Left lung (tissue), 10 donors: Measurements from ENCODE around the gene MIGA1. TPM values are rescaled to one million over a fixed set of nuclear protein-coding genes. Genes with fewer than 3 reads are reported as not detected.
"Not testable (repeated sequence)": the region's sequence is repeated elsewhere in the genome, so short reads cannot be mapped to it uniquely, and the experiment has no call there.

Source experiments
- ATAC-seq: fragments of 200-7000 bp; cut with Tn5 transposase; one replicate; pipeline ENCODE4 v1.9.1; 2020; ENCODE audit warnings: moderate library complexity
- DNase-seq, 4 donors: peaks; one replicate each; pipeline ENCODE4 v3.0.0-alpha.2; 2013 to 2020
- H3K27ac ChIP-seq, 2 donors: fragments of 200-600 bp; sonication (generic) in 1 of 2; one replicate each; pipeline versions ENCODE4 v1.5.0 to v1.8.0; 2020 to 2021
- H3K27me3 ChIP-seq, 2 donors: fragments of 200-600 bp; sonication (generic) in 1 of 2; one replicate each; pipeline versions ENCODE4 v1.5.0 to v1.8.0; 2020 to 2021
- H3K36me3 ChIP-seq, 2 donors: fragments of 200-600 bp; sonication (generic) in 1 of 2; one replicate each; pipeline versions ENCODE4 v1.5.0 to v1.8.0; 2020 to 2021
- H3K4me1 ChIP-seq, 2 donors: fragments of 200-600 bp; one replicate each; pipeline ENCODE4 v1.8.0; 2021
- H3K4me3 ChIP-seq, 2 donors: fragments of 200-600 bp; sonication (generic) in 1 of 2; one replicate each; pipeline versions ENCODE4 v1.5.0 to v1.8.0; 2020 to 2021; ENCODE audit warnings: mild to moderate bottlenecking in 1 of 2
- H3K9me3 ChIP-seq, 2 donors: fragments of 200-600 bp; sonication (generic) in 1 of 2; one replicate each; pipeline versions ENCODE4 v1.5.0 to v1.8.0; 2020 to 2021
- intact Hi-C, 2 donors: fragments of 100-400 bp; cut with DNase I; formaldehyde crosslinking; loops; one replicate each; pipeline versions ENCODE4 v1.11.2 to v1.14.2; 2022
- polyA plus RNA-seq, 6 donors: library from polyadenylated mRNA; unstranded; fragments of 120-200 nt; gene quantifications; one replicate each; pipeline ENCODE4 v1.2.1, GENCODE V29; 2013; ENCODE audit not compliant: insufficient read length in 6 of 6
- total RNA-seq, 2 donors: library from RNA; stranded (reverse); fragmentation: NEBNext Ultra II Directional; extraction: Animal tissue kit (Norgen Biotek cat#: 25700); gene quantifications; one replicate each; pipeline ENCODE4 v1.2.1, GENCODE V29; 2021
- TF ChIP-seq, protein P1 (sequence below), 2 donors: fragments of 200-600 bp; sonication (generic) in 1 of 2; IDR thresholded peaks; one replicate each; pipeline versions ENCODE4 v1.5.0 to v1.8.0; 2021; ENCODE audit warnings: antibody characterized with exemption in 2 of 2
- donor health status: DM: no; HTN: yes; CAD: no.
- donor health status: DM: no; HTN: no; CAD: no.

MIGA1 gene
- total and polyA plus RNA-seq, 8 donors = 15.5 to 20.5 (median 18.6) TPM

DNA sequence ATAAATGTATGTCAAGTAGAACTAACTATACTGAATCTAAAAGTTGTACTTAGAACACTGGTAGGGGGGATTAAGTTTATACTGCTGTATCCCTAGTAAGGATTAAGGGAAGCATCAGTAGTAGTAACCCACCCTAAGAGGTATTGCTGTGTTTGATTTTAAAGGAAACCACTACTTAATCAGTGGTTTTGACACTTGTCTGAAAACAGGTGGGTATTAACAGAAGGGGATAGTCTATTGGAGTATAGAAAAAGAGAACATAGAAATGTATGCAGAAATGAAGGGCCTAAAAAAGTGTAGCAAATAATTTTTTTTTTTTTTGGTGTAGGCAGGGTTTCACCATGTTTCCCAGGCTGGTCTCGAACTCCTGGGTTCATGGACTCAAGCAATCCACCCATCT, 2.2 kb downstream of the MIGA1 start:
- peaks cover 0 to 8% of the 10 kb centered on the region in 2 donors for H3K9me3 ChIP-seq
- ATAC-seq = no peak
- peaks cover 0 to 25% of the 10 kb centered on the region in 2 donors for H3K4me1 ChIP-seq
- intact Hi-C loops = no loop called here
- H3K36me3 ChIP-seq = peaks cover 0 to 32% of the 10 kb centered on the region in 2 donors
- H3K27me3 ChIP-seq = no peaks in the 10 kb centered on the region
- no peak for DNase-seq
- H3K27ac ChIP-seq = no peak overlapping the region
- TF ChIP-seq, protein P1, sequence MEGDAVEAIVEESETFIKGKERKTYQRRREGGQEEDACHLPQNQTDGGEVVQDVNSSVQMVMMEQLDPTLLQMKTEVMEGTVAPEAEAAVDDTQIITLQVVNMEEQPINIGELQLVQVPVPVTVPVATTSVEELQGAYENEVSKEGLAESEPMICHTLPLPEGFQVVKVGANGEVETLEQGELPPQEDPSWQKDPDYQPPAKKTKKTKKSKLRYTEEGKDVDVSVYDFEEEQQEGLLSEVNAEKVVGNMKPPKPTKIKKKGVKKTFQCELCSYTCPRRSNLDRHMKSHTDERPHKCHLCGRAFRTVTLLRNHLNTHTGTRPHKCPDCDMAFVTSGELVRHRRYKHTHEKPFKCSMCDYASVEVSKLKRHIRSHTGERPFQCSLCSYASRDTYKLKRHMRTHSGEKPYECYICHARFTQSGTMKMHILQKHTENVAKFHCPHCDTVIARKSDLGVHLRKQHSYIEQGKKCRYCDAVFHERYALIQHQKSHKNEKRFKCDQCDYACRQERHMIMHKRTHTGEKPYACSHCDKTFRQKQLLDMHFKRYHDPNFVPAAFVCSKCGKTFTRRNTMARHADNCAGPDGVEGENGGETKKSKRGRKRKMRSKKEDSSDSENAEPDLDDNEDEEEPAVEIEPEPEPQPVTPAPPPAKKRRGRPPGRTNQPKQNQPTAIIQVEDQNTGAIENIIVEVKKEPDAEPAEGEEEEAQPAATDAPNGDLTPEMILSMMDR (IDR thresholded peaks at IDR 0.05) = no peak
- H3K4me3 ChIP-seq = no peak overlapping the region

DNA sequence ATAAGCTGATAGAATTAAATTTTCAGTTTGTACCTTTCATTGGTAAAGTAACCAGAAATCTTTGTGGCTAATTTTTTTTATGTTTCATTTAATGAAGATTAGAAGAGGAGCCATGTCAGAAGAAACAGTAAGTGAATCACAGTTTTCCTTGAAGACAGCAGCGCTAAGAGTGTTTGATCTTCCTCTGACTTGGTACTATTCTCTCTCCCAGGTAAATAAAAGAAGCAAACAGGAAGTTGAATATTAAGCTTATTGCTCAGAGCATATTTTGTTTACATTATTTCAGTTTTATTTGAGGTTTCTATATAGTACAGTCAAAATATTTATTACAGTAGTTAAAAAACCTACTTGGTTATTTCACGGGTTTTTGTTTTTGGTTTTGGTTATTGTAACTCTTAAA, 3.7 kb downstream of the MIGA1 start:
- TF ChIP-seq, protein P1 (IDR thresholded peaks at IDR 0.05) = no peak
- DNase-seq (no peak), ATAC-seq (no peak)
- intact Hi-C loops = no loop called here
- no peaks in the 10 kb centered on the region for H3K27me3 ChIP-seq
- no peak overlapping the region for H3K27ac ChIP-seq
- H3K4me1 ChIP-seq = peaks cover 0 to 25% of the 10 kb centered on the region in 2 donors
- peaks cover 0 to 46% of the 10 kb centered on the region in 2 donors for H3K36me3 ChIP-seq
- no peak overlapping the region for H3K4me3 ChIP-seq
- peaks cover 0 to 11% of the 10 kb centered on the region in 2 donors for H3K9me3 ChIP-seq

DNA sequence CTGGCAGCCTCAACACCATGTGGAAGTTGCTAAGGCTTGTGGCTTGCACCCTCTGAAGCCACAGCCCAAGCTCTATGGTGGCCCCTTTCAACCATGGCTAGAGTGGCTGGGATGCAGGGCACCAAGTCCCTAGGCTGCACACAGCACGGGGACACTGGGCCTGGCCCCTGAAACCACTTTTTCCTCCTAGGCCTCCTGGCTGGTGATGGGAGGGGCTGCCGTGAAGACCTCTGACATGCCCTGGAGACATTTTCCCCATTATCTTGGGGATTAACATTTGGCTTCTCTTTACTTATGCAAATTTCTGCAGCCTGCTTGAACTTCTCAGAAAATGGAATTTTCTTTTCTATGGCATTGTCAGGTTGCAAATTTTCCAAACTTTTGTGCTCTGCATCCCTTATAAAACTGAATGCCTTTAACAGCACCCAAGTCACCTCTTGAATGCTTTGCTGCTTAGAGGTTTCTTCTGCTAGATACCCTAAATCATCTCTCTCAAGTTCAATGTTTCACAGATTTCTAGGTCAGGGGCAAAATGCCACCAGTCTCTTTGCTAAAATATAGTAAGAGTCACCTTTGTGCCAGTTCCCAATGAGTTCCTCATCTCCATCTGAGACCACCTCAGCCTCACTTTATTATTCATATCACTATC, 6.8 kb downstream of the MIGA1 start:
- H3K27ac ChIP-seq, ATAC-seq, DNase-seq, intact Hi-C loops, H3K27me3 ChIP-seq, H3K4me3 ChIP-seq: not testable (repeated sequence)
- Histone ChIP-seq H3K9me3 (peaks cover 0 to 11% of the 10 kb centered on the region in 2 donors), H3K36me3 (peaks cover 0 to 73% of the 10 kb centered on the region in 2 donors), H3K4me1 (peaks cover 0 to 12% of the 10 kb centered on the region in 2 donors)

DNA sequence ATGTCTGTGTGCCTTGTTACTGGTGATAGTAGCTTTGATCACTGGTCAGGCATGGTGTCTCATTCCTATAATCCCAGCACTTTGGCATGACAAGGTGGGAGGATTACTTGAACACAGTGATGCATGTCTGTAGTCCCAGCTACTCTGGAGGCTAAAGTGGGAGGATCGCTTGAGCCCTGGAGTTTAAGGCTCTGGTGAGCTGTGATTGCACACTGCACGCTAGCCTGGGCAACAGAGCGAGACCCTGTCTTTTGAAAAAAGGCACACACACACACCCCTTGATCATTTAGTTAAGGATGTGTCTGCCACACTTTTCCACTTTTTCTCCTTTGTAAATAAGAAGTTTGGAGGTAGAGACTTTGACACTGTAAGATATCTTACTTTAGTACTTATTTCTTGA, 15.1 kb downstream of the MIGA1 start:
- Histone ChIP-seq H3K4me1 (no peaks in the 10 kb centered on the region), H3K27ac (no peak overlapping the region), H3K27me3 (no peaks in the 10 kb centered on the region), H3K4me3 (no peak overlapping the region), H3K9me3 (no peaks in the 10 kb centered on the region), H3K36me3 (peaks cover 0 to 20% of the 10 kb centered on the region in 2 donors)
- intact Hi-C loops = no loop called here
- ATAC-seq (no peak), DNase-seq (no peak)
- TF ChIP-seq, protein P1 (IDR thresholded peaks at IDR 0.05) = no peak

DNA sequence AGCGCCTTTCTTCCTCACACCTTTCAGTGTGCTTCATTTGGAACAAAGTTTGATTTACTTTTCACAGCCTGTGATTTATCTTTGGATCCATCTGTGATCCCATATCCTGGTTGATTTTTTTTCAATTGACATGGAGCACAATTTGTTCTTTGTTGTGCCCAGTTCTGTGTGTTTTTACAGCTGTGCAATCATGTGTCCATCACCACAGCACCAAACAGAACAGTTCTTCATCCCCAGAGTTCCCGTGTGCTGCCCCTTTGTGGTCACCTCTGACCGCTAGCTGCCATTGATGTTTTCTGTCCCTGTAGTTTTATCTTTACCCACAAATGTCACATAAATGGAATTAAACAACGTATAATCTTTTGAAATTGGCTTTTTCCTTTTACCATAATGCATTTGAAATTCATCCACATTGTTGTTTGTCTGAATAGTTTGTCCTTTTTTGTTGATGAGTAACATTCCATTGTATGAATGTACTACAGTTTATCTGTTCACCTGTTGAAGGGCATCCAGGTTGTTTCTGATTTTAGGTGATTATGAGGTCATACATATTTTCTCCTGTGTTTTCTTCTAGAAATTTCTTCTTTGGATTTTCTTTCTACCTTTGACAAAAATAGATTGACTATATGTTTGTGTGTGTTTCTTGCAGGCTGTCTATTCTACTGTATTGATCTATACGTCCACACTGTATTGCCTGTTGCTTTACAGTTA, 17.4 kb downstream of the MIGA1 start:
- Histone ChIP-seq H3K36me3 (peaks cover 0 to 14% of the 10 kb centered on the region in 2 donors), H3K4me3 (no peak overlapping the region), H3K4me1 (no peaks in the 10 kb centered on the region), H3K9me3 (no peaks in the 10 kb centered on the region), H3K27ac (no peak overlapping the region), H3K27me3 (no peaks in the 10 kb centered on the region)
- intact Hi-C loops = no loop called here
- TF ChIP-seq, protein P1 (IDR thresholded peaks at IDR 0.05) = no peak
- DNase-seq (no peak), ATAC-seq (no peak)
